Osteoblast (primary cell): Measurements from ENCODE around the gene PHTF1. TPM values are rescaled to one million over a fixed set of nuclear protein-coding genes. Genes with fewer than 3 reads are reported as not detected.

Experiments
- DNase-seq: peaks from one replicate; pipeline ENCODE4 v3.0.0; 2011; ENCODE audit warnings: low spot score, mixed read lengths; ENCODE audit not compliant: insufficient read length; ENCODE audit errors: missing footprints
- H2AFZ ChIP-seq: 2 replicates; pipeline ENCODE4 v1.6.0; 2011; ENCODE audit warnings: mild to moderate bottlenecking, low read length
- H3K27ac ChIP-seq: 2 replicates; pipeline ENCODE4 v1.5.1; 2011; ENCODE audit warnings: mild to moderate bottlenecking, low read depth, low read length, moderate library complexity
- H3K27me3 ChIP-seq: 2 replicates; pipeline ENCODE4 v1.6.0; 2012; ENCODE audit warnings: mild to moderate bottlenecking, control low read depth, inconsistent platforms, low read length, moderate library complexity; ENCODE audit not compliant: insufficient read depth
- H3K36me3 ChIP-seq: 2 replicates; pipeline ENCODE4 v1.5.1; 2011; ENCODE audit warnings: mild to moderate bottlenecking, low read length, control low read depth, moderate library complexity; ENCODE audit not compliant: insufficient read depth
- H3K4me1 ChIP-seq: 2 replicates; pipeline ENCODE4 v1.5.1; 2011; ENCODE audit warnings: mild to moderate bottlenecking, low read length, control low read depth, moderate library complexity; ENCODE audit not compliant: insufficient read depth
- H3K4me2 ChIP-seq: 2 replicates; pipeline ENCODE4 v1.6.0; 2011; ENCODE audit warnings: mild to moderate bottlenecking, low read length; ENCODE audit not compliant: insufficient read depth
- H3K4me3 ChIP-seq: fragments of 200-600 bp; sonication (generic); 3 replicates; pipeline ENCODE4 v1.5.1; 2012; ENCODE audit warnings: mild to moderate bottlenecking, low read length, inconsistent platforms; ENCODE audit not compliant: insufficient read depth
- H3K79me2 ChIP-seq: 2 replicates; pipeline ENCODE4 v1.6.0; 2012; ENCODE audit warnings: mild to moderate bottlenecking, low read length, control low read depth, inconsistent platforms; ENCODE audit not compliant: insufficient read depth
- H3K9me3 ChIP-seq: 2 replicates; pipeline ENCODE4 v1.5.1; 2011; ENCODE audit warnings: low read depth, low read length, control low read depth
- H4K20me1 ChIP-seq: 2 replicates; pipeline ENCODE4 v1.6.0; 2012; ENCODE audit warnings: mild to moderate bottlenecking, low read length, control low read depth; ENCODE audit not compliant: insufficient read depth
- total RNA-seq: library from RNA; depleted of rRNA; stranded (reverse); fragments of >200 nt; gene quantifications from 2 replicates; pipeline ENCODE4 v1.2.3, GENCODE V29; 2012
- TF ChIP-seq, protein P1 (sequence below): IDR thresholded peaks from 2 replicates; pipeline ENCODE4 v1.5.1; 2011; ENCODE audit warnings: mild to moderate bottlenecking, low read depth, low read length, moderate library complexity; ENCODE audit errors: extremely low read depth

PHTF1 gene
- total RNA-seq, 1 donor = 41.6 TPM

DNA sequence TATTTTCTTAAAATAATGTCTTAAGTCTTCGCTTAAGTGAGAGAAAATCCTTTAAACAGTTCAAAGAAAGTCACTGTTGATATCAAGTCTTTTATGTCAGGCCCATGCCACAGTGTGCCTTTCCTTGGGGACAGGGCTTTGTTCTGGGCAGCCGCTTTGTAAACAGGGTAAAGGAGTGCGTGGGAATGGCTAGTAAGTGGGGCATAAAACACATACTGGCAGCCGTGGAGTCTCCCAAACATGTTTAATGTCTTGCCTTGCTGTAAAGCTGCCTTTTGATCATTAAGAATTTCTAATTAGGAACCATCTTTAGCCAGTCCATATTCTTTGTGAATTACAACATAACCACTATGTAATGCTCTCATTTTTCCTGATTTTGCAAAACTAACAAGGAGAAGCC is 99.7 kb downstream of the PHTF1 start:
- Histone ChIP-seq H2AFZ (peak overlapping the region; percentile 7), H3K9me3 (no peaks in the 10 kb centered on the region), H3K4me3 (no peak overlapping the region), H3K79me2 (no peaks in the 10 kb centered on the region), H4K20me1 (no peaks in the 10 kb centered on the region), H3K27me3 (no peaks in the 10 kb centered on the region), H3K4me1 (peaks cover 7% of the 10 kb centered on the region), H3K27ac (no peak overlapping the region), H3K4me2 (peak overlapping the region; percentile 10), H3K36me3 (no peaks in the 10 kb centered on the region)
- DNase-seq = no peak
- TF ChIP-seq, protein P1, sequence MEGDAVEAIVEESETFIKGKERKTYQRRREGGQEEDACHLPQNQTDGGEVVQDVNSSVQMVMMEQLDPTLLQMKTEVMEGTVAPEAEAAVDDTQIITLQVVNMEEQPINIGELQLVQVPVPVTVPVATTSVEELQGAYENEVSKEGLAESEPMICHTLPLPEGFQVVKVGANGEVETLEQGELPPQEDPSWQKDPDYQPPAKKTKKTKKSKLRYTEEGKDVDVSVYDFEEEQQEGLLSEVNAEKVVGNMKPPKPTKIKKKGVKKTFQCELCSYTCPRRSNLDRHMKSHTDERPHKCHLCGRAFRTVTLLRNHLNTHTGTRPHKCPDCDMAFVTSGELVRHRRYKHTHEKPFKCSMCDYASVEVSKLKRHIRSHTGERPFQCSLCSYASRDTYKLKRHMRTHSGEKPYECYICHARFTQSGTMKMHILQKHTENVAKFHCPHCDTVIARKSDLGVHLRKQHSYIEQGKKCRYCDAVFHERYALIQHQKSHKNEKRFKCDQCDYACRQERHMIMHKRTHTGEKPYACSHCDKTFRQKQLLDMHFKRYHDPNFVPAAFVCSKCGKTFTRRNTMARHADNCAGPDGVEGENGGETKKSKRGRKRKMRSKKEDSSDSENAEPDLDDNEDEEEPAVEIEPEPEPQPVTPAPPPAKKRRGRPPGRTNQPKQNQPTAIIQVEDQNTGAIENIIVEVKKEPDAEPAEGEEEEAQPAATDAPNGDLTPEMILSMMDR = no peak

DNA sequence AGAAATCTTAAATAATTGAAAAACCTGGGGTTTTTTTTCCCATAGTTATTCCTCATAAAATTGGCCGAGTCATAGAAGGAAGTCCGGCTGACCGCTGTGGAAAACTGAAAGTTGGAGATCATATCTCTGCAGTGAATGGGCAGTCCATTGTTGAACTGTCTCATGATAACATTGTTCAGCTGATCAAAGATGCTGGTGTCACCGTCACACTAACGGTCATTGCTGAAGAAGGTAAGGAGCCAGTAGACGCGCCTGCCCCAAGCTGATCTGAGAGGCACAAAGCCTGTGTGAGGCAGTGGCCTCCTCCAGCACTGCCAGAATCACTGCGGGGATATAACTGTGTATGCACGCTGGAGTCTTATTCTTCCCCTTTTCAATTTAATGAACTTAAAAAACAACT is 100.3 kb downstream of the PHTF1 start:
- Histone ChIP-seq H3K36me3 (no peaks in the 10 kb centered on the region), H3K4me3 (no peak overlapping the region), H3K9me3 (no peaks in the 10 kb centered on the region), H2AFZ (peak overlapping the region; percentile 7), H3K4me2 (no peak overlapping the region), H3K27ac (no peak overlapping the region), H3K27me3 (no peaks in the 10 kb centered on the region), H3K79me2 (no peaks in the 10 kb centered on the region), H3K4me1 (peaks cover 7% of the 10 kb centered on the region), H4K20me1 (no peaks in the 10 kb centered on the region)
- TF ChIP-seq, protein P1 = no peak
- no peak for DNase-seq

DNA sequence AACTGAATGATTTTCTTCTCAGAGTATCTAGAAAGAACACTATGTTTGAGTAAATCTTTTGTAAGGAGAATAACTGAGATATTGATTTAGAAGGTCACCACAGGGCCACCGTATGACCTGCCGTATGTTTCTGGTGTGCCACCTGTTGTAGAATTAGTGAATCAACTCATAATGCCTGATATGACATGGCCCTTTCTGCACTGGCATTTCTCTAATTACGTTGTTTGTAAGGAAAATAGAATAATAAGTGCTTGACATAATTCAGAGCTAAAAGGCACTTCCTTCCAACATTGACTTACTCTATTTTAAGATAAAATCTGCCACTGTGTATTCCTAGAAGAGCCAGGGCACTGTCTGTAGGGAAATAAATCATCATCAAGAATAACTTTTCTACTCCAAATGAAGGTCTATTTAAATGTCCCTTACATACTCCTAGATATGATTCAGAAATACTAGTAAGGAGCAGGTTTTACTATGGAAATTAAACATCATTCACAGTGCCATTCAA is 101.7 kb downstream of the PHTF1 start:
- no peaks in the 10 kb centered on the region for H3K36me3 ChIP-seq
- no peak overlapping the region for H2AFZ ChIP-seq
- H3K79me2 ChIP-seq = no peaks in the 10 kb centered on the region
- H3K4me2 ChIP-seq = no peak overlapping the region
- H3K27ac ChIP-seq = no peak overlapping the region
- no peaks in the 10 kb centered on the region for H4K20me1 ChIP-seq
- H3K9me3 ChIP-seq = no peaks in the 10 kb centered on the region
- no peaks in the 10 kb centered on the region for H3K27me3 ChIP-seq
- TF ChIP-seq, protein P1 = no peak
- no peaks in the 10 kb centered on the region for H3K4me1 ChIP-seq
- DNase-seq = no peak
- H3K4me3 ChIP-seq = no peak overlapping the region

DNA sequence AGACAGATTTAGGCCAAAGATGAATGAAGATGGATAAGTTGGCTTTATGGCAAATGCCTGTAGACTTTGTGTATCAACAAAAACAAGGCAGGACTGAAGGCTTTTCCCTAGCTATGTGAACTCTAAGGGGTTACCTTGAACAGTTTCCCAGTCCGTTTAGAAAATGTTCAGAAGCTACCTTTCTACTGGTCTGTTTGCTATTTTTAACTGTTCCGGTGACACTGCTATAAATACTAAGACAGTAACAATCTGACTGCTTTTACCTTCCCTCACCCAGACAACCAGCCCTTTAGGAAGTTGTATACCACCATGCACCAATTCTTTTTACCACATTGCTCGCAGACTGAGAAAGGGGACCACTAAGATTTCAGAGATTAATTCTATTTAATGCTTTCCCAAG is 102.2 kb downstream of the PHTF1 start:
- H2AFZ ChIP-seq = no peak overlapping the region
- no peaks in the 10 kb centered on the region for H3K4me1 ChIP-seq
- no peak overlapping the region for H3K4me2 ChIP-seq
- no peaks in the 10 kb centered on the region for H3K36me3 ChIP-seq
- H3K79me2 ChIP-seq = no peaks in the 10 kb centered on the region
- TF ChIP-seq, protein P1 = no peak
- no peak overlapping the region for H3K27ac ChIP-seq
- H3K27me3 ChIP-seq = no peaks in the 10 kb centered on the region
- H3K9me3 ChIP-seq = no peaks in the 10 kb centered on the region
- peak; percentile 49 for DNase-seq
- H4K20me1 ChIP-seq = no peaks in the 10 kb centered on the region
- H3K4me3 ChIP-seq = no peak overlapping the region
